Measurements from ENCODE around the gene ENTR1.

DNA sequence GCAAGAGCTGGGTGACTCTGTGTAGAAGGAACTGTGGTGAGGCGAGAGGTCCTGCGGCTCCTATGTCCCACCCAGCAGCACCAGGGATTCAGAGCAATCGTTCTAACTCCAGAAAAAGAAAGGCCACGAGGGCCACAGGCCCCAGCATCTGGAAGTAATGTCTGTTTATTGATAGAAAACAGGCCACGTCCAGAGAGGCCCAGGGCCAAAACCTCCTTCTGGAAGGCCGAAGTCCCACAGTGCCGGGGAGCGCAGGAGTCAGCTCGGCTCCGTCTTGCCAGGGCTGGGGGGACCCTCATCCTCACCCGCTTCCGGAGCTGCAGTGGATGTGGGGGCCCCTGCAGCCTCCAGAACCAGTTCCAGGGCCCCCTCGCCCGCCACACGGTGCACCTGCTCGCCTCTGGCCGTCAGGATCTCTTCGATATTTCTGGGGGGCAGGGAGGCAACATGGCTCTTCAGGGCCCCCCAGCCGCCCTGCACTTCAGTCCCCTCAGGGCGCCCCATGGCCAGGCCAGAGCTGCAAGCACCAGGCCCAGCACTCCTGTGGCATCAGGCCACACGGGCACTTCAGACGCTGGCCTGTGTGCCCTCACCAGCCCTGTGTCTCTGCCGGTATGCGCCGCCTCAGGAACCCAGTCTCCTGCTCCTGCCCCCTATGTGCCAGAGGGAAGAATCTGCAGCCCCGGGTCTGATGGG, 48.5 kb downstream of the ENTR1 start:
- TF ChIP-seq POLR2A (IDR thresholded peaks at IDR 0.05; ENCODE audit: low read length) (no peak), GATA1 (IDR thresholded peaks at IDR 0.05; ENCODE audit: low read depth, low read length) (no peak)
